ENCODE measurements around the gene NDC80.

Gene NDC80

DNA sequence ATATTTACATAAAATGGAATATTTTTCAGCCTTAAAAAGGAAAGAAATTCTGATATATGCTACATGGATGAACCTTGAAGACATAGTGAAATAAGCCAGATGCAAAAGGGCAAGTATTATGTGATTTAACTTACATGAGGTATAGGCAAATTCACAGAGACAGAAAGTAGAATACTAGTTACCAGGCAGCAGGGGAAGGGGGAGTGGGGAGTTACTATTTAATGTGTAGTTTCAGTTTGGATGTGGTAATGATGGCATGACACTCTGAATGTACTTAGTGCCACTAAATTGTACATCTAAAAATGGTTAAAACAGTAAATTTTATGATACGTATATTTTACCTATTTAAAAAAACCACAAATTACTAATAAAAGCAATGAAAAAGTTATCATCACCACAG, 12.1 kb upstream of the NDC80 start:
- DNase-seq = no peak

DNA sequence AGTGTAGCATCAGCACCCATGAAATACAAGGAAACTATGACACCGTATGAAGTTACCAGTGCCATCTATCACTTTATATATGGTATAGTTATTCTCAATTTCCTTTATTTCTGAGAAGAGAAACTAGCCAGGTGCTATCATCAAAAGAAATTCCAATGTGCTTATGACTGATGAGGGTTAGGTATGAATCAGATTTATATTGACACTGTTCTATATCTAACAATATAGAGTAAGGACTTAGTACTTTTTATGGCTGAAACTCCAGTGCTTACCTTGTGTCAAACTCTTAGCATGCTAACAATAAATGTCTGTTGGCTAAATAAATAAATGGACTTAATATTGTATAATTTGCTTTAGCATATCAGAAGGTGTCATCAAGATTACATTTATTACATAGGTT, 7.0 kb upstream of the NDC80 start:
- DNase-seq = no peak

DNA sequence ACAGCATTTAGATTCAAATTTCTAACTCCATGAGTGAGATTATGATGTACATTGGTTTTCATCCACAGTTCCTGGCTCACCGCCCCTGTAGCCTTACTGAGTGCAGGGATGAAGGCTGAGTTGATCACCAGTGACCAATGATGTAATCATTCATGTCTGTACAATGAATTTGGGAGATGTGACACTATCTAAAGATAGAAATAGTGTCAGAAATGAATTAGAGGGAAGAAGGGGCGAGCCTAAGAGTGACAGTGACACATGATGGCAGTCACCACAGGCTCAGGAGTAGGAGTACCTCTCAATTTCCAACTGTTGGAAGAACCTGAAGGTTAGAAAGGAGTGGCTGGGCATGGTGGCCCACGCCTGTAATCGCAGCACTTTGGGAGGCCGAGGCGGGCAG, 3.2 kb upstream of the NDC80 start:
- DNase-seq = no peak

DNA sequence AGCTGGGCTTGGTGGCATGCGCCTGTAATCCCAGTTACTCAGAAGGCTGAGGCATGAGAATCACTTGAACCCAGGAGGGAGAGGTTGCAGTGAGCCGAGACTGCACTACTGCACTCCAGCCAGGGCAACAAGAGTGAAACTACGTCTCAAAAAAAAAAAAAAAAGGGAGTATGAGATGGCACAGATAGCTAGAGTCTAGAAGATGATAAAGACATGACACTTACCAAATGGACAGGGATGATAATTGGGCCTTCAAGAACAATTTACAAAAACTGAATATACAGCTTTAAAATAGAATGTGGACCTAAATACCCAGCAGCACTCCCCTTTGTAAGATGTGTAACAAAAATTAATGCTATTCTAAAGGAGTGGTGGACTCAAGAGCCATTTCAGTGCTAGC, 2.8 kb upstream of the NDC80 start:
- DNase-seq = no peak

DNA sequence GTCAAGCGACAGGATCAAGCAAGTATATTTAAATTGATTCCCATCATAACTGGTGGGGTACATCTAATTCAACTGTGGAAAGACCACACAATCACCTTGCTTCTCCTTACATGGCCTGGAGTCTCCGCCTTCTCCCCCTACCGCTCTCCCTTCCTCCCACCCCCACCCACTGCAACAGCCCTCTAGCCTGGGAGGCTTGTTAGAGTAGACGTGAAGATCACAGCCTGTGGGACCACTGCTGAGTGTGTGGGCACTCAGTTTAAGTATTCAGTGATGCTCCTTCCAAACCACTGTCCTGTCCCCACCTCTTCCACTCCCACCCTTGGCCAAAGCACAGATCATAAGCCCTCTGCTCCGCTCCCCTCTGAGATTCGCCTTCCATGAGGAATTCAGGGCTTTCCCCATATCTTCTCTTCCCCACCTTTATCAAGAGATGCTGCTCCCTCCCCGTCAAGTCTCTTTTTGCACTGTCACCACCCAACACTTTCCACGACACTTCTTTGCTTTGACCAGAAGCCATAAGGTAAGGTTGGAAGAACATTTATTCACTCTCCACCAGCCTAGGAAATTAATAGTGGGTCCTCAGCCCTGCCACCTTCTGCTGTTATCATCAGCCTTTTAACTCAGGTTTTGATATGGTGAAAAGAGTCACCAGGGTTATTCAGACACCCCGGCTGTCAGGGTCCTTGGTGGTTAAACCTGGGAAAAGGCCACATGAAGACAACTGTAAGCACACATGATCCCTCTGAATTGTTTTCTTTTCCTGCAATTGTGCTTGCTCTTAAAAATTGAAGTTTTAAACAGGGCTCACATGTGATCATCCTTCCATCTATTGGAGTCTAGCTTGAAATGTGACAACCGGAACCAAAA, 1.8 kb upstream of the NDC80 start:
- peak; percentile 11 for DNase-seq

DNA sequence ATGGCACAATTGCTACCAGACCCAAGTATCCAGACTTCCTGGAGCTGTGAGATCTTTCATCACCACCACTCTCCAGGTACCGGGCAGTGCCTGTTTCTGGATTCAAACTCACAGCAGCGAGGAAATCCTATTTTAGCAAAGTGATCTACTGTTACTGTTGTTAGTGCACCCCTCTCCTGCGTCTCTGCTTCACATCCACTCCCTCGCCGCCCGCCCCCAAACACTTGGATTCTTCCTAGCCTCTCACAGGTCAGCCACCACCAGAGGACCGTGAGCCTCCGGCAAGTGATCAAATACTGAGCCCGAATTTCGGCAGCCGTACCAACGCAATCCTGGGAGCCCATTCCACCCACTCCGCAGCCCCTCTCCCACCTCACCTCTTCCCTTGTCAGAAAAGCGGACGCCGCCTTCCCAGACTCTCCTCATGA, 571 bp upstream of the NDC80 start:
- peak; percentile 89 for DNase-seq

DNA sequence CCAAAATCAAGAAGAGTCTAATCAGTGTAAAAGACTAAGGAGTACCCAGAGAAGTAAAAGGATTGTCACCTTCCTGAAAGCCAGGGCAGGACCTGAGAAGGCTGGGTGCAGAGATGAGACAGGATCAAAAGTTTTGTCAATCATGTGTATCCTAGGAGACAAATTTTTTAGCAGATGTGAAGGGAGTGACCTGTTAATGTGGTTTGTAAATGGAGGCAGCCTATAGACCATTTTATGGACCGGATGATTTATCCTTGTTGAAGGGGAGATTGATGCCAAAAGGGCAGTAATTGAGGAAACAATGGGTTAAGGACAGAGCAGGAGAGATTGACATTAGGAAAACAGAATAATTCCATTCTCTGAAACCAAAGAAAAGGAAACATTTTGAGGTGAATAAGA, 813 bp downstream of the NDC80 start:
- DNase-seq = peak; percentile 73

DNA sequence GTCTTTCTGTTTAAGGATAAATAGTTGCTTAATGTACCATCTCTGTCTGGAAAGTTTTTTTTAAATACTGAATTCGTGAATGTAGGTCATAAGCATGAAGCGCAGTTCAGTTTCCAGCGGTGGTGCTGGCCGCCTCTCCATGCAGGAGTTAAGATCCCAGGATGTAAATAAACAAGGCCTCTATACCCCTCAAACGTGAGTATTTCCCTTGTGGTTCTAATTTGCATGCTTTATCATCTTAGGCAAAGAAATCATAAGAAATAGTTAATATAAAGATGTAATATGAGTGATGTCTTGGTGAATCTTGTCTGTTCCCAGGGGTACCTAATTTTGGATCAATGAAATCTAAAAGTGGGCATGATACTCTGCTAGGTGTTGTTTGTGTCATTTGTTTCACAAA, 1.5 kb downstream of the NDC80 start:
- DNase-seq = peak; percentile 36

DNA sequence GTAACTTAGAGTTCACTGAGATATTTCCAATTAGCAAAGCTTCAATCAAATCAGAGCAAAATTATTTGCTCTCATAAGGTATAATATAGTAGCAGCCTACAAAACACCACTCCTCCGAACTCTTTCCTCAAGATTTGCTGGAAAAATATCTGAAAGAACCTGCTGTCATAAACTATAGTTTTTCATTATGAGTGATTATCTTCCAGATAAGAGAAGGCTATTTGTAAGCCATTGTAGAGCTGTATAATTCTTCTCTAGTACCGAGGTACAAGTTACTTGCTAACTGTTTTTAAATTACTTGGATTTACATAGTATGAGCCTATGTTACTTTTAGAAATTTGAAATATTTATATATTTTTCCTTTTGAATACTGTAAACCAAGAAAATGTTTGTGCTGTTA, 2.1 kb downstream of the NDC80 start:
- DNase-seq = peak; percentile 38

DNA sequence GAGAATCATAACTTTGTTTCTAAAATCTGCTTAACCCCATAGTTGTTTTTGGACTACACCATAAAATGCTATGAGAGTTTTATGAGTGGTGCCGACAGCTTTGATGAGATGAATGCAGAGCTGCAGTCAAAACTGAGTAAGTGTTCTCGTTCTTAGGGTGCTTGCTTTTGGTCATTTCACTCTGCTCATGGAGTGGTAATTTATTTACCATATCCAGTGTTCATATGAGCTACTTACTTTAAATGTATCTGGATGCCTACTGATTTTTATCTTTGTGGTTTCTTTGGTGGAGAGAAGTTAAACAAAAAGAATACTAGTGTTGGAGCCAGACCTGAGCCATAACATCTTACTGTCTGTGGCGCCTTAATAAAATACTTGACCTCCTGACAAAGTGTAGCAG, 16.4 kb downstream of the NDC80 start:
- DNase-seq = no peak

DNA sequence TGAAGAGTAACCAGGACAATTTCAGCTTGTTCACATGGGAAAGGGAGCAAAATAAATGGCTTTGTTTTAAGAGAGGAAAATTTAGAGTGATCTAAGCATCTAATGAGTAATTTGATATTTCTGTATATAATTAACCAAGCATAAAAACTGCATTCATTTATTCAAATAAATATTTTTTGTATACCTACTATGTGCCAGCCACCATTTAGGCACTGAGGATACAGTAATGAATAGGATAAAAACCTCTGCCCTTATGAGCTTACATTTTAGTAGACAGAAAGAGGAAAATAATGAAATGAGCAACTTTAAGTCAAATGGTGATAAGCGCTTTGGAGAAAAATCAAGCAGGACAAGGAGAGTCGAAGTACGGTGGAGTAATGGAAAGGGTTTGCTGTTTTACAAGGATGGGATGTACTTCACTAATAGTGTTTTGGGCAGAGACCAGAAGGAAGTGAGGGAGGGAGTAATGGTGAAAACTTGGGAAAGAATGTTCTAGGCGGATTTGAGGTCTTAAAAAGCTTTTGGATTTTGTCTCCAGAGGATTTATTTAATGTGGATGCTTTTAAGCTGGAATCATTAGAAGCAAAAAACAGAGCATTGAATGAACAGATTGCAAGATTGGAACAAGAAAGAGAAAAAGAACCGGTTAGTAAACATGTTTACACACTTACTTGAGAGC, 17.4 kb downstream of the NDC80 start:
- DNase-seq = no peak

DNA sequence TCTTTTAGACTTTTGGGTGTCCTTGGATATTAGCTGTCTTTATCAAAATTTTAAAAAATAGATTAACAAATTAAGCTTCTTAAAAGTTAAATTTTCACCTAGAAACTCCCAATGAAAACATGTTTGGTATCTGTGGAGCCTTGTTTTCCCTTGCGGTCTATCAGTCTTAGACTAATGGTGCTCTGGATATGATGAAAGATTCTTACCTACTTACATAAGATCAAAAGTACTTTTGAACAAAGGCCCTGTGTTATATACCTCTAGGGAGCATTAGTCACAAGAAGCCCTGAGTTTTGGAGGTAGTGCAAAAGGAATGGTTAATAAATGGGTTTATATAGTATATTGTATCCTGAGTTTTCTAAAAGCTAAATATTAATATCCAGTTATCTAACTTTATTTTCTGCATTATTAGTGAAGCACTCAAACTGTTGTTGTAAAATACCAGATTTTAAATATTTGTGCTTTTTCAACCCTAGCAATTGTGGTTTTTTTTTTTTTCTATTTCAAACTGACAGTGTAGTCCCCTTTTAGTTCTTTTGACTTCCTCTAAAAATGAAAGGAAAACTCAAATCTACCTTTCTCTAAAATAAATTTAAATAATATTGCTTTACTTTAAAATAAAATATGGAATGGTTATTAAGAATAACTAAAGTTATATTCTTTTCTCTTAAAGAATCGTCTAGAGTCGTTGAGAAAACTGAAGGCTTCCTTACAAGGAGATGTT, 18.1 kb downstream of the NDC80 start:
- DNase-seq = peak; percentile 14

DNA sequence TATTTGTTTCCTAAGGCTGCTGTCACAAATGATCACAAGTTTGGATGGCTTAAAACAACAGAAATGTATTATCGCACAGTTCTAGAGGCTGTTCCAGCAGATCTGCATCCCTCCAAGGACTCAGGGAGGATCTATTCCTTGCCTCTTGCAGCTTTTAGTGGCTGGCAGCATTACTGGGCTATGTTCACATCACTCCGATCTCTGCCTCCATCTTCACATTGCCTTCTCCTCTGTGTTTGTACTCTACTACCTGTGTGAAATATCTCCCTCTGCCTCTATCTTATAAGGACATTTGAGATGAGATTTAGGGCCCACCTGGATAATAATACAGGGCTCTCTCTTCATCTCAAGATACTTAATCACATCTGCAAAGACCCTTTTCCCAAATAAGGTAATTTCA, 18.9 kb downstream of the NDC80 start:
- DNase-seq = no peak

DNA sequence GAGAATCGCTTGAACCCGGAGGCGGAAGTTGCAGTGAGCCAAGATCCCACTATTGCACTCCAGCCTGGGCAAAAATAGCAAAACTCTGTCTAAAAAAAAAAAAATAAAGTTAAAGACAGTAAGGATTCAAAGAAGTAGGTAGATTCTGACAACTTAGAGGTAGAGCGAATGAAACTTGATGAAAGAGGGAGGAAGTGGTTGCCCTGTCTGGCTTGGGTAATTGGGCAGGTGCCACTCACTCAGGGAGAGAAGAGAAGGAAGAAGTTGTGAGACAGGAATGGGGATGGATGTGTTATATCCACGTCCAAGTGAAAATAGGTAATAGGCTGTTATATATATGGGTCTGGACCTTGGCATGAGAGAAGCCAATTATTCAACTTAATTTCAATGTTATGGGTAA, 26.3 kb downstream of the NDC80 start:
- no peak for DNase-seq

DNA sequence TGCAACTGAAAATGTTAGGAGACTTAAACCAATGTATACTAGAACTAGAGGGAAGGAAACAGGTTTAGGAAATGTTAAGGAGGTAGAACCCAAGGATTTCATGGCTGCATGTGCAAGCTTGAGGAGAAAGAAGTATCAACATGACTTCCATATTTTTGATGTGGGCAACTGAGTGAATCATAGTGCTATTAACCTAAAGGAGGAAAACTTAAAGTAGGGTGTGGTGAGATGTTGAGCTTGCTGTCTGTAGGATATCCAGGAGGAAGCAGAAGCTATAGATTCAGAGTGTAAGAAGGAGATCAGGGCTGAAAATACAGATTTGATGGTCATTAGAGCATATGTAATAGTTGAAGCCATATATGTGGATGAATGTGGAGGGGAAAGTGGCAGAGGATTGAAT, 31.5 kb downstream of the NDC80 start:
- DNase-seq = no peak

DNA sequence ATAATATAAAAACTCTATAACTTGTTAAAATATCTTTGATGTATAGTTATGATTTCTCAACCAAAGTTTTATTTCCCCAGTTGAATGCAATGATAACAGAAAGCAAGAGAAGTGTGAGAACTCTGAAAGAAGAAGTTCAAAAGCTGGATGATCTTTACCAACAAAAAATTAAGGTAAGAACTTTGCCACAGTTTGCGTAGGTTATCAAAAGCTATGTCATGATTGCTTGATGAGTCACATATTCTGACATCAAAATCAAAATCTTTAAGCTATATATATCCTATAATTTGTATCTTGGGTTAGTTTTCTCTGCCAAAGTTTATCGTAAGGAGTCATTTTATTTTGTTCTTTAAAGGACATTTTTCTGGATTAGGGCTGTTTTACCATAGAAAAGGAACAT, 35.0 kb downstream of the NDC80 start:
- DNase-seq = no peak

DNA sequence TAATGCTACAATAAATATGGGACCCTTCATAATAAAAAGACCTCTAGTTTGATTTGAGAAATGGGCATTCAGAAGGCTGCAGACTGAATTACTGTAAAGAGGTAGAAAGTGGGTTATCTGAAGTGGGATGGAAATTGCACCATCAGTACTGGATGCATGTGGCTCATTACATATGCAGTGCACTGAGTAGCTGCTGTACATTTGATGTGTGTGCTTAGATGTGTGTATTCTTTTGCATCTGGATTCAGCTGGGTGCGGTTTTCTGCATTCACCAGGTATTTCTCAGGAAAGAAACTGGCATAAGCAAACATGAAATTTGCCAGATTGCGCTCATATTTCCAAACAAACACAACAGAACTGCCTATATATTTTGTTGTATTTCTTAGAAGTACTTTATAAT, 38.2 kb downstream of the NDC80 start:
- DNase-seq = no peak

DNA sequence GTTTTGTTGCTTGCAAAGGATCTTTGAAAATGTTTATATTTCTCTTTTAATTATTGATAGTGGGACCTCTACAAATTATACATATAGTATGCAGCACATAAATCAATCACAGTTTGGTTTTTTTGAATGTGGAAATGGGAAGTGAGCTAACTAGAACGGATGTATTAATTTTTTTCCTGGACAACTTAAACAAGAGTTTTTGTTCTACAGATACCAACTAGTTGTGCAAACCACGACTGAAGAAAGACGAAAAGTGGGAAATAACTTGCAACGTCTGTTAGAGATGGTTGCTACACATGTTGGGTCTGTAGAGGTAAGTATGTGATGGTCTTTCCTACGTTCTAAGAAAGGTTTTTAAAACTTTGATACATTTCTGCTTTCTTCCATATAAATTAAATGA, 39.2 kb downstream of the NDC80 start:
- DNase-seq = no peak

DNA sequence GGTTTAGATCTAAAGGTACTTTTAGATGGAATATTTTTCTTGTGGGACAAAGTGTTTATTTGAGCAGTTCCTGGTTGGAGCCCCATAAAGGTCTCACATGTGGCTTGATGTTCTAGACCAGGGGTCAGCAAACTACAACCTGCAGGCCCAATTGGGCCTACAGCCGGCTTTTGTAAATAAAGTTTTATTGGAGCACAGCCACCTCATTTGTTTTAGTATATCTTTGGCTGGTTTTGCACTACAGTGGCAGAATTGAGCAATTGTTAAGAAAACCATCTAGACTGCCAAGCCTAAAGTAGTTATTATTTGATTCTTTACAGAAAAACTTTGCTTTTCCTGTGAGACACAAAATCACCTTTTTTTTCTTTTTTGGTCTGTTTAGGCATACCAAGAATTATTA, 41.6 kb downstream of the NDC80 start:
- DNase-seq = no peak

DNA sequence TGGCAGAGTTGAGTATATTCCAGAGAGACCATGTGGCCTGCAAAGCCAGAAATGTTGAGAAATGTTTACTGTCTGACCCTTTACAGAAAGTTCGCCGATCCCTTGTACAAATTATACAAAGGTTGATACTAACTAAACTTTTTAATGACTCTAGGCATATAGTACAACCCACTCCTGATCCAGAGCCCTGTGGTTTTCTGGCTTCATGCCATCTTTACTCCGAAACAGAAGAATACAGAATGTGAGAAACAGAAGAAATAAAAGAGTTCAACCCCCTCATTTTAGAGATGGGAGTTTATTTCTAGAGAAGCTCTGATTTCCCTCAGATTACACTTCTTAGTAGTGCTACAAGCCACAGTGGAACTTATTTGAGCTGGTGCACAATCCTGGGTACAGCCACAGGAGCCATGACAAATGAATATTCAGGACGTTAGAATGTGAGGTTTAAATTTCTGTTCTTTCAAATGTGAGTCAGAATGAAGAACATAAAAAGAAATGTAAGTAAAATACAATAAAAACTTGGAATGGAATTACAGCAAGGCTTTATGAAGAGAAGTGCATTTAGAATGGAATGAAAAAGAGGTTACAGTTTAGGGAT, 46.1 kb downstream of the NDC80 start:
- no peak for DNase-seq

DNA sequence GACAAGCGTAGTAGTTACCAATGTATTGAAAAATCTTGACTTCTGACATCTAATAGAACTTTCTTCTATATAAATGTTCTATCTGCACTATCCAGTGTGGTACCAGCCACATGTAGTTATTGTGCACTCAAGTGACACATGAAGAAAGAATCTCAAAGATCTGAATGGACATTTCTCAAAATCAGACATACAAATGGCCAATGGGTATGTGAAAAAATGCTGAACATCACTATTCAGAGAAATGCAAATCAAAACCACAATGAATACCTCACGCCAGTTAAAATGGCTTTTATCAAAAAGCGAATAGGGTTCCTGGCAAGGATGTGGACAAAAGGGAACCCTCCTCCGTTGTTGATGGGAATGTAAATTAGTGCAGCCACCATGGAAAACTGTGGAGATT, 46.7 kb downstream of the NDC80 start:
- DNase-seq = no peak

DNA sequence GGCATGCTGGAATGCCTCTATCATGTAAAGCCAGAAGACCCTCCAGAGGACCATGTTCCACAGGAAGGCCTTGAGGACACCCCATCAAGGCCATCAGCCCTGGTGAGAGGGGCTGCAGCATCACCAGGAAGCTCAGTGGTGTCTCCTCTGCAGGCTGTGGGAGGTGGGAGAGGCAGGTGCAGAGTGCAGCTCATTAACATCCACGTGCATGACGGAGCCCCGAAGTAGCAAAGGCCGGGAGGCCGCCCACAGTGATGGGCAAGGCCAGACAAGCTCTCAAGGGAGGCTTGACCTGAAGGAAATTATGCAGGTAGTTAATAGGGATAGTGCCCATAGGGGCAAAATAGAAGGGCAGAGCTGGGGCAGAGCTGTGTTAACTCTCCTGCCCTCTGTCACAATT, 53.9 kb downstream of the NDC80 start:
- DNase-seq = peak; percentile 38

DNA sequence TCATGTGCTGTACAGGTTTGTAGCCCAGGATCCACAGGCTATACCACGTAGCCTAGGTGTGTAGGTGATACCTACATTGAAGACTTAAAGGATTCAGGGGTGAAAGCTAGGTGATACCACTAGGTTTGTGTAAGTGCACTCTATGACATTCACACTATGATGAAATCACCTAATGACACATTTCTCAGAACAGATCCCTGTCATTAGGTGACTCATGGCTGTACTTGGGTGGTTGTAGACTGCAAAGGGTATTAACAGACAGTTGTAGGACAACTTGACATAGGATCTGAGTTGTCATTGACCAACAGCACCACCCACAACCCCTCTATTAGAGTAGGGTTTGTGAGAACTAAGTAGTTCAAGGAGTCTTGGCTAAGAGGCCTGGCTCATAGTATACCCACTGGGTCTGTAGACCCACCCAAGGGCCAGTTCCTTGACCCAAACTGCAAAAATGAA, 56.5 kb downstream of the NDC80 start:
- peak; percentile 37 for DNase-seq

Measured in NCI-H69 (cell line).